ENCODE measurements around the gene GTF2IRD1.
A peak's percentile ranks its signal among the peaks of the same experiment; 100 is the strongest.

The GTF2IRD1 gene

GRCh38 chr7:74461970-74462706 is 8.4 kb downstream of the GTF2IRD1 start:
- no peak for TF ChIP-seq CTCF (IDR thresholded peaks at IDR 0.05; ENCODE audit: insufficient read depth, low read depth, low read length, missing control alignments)

GRCh38 chr7:74462707-74463100 is 9.0 kb downstream of the GTF2IRD1 start:
- DNase-seq (ENCODE audit: low read depth) = no peak
- H3K4me3 ChIP-seq (ENCODE audit: low read length) = no peak overlapping the region
- TF ChIP-seq CTCF (IDR thresholded peaks at IDR 0.05; ENCODE audit: insufficient read depth, low read depth, low read length, missing control alignments) = no peak

More at GRCh38 chr7:74461970-74462706, 8.4 kb downstream of the GTF2IRD1 start:
- no peak for DNase-seq (ENCODE audit: low read depth)
- H3K4me3 ChIP-seq (ENCODE audit: low read length) = no peak overlapping the region

- TF ChIP-seq CTCF (IDR thresholded peaks at IDR 0.05; ENCODE audit: insufficient read depth, low read depth, low read length, missing control alignments) = no peak
- DNase-seq (ENCODE audit: low read depth) = peak; percentile 64
- H3K4me3 ChIP-seq (ENCODE audit: low read length) = no peak overlapping the region
Observed at GRCh38 chr7:74464931-74465886, 11.5 kb downstream of the GTF2IRD1 start.

GRCh38 chr7:74466196-74466813 is 12.6 kb downstream of the GTF2IRD1 start:
- DNase-seq (ENCODE audit: low read depth) = no peak
- no peak for TF ChIP-seq CTCF (IDR thresholded peaks at IDR 0.05; ENCODE audit: insufficient read depth, low read depth, low read length, missing control alignments)
- no peak overlapping the region for H3K4me3 ChIP-seq (ENCODE audit: low read length)

GRCh38 chr7:74467876-74468275 is 14.2 kb downstream of the GTF2IRD1 start:
- no peak for TF ChIP-seq CTCF (IDR thresholded peaks at IDR 0.05; ENCODE audit: insufficient read depth, low read depth, low read length, missing control alignments)
- DNase-seq (ENCODE audit: low read depth) = no peak
- no peak overlapping the region for H3K4me3 ChIP-seq (ENCODE audit: low read length)

GRCh38 chr7:74470504-74470903 is 16.8 kb downstream of the GTF2IRD1 start:
- no peak for TF ChIP-seq CTCF (IDR thresholded peaks at IDR 0.05; ENCODE audit: insufficient read depth, low read depth, low read length, missing control alignments)
- no peak overlapping the region for H3K4me3 ChIP-seq (ENCODE audit: low read length)
- DNase-seq (ENCODE audit: low read depth) = no peak

Measured in epithelial cell of esophagus (primary cell).